GM21723 (cell line): Measurements from ENCODE around the gene TIE1.

Experiments used
- ATAC-seq: cut with Tn5 transposase; IDR thresholded peaks from one replicate; pipeline ENCODE4 v1.9.1; 2021; ENCODE audit warnings: mild to moderate bottlenecking, moderate library complexity; ENCODE audit not compliant: unreplicated experiment

Gene TIE1

DNA sequence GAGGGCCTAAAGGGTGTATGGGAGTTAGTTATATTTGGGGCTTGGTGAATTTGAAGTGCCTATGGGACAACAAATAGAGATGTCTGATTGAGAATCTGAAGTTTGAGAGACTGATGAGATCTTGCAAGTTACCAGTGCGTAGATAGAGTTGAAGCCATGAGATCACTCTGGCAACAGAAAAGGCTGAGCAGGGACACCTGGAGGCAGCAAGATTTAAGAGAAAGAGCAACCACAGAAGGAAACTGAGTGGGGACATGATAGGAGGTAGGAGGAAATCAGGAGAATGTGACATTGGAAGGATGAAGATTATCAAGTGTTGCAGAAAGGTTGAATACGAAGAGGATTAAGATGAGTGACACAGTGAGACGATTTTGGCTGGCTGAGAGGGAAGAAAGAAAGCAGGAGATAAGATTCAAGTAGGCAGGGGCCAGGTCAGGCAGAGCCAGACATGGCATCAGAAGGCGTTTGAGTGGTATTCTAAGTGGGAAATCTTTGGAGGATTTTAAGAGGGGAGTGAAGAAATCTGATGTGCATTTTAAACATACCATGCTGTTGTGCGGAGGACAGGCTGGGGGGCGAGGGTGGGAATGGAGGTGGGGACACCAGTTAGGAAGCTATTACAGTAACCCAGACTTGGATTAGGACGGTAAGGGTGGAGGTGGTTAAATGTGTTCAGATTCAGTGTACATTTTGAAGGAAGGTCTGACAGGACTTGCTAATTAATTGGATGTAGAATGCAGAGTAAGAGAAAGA is 33.8 kb downstream of the TIE1 start:
- ATAC-seq, result no peak

DNA sequence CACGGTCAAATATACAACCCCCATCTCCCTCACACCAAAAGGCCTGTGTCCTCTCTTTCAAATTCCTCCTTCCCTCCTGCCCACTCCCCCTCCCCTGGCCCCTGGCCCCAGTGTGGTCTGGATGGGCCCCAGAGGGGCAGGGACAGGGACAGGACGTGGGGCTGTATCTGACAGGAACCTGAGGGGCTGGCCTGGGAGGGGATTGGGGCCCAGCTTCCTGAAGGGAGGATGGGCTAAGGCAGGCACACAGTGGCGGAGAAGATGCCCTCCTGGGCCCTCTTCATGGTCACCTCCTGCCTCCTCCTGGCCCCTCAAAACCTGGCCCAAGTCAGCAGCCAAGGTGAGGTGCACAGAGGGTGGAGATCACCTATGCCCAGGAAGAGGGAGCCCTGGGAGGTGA is 36.8 kb downstream of the TIE1 start, which contains the start of gene MPL:
MPL (plus strand) TSS at position 231 of the 400 bp plus-strand sequence; CDS start at position 262, 31 bp downstream.
- ATAC-seq, result no peak

DNA sequence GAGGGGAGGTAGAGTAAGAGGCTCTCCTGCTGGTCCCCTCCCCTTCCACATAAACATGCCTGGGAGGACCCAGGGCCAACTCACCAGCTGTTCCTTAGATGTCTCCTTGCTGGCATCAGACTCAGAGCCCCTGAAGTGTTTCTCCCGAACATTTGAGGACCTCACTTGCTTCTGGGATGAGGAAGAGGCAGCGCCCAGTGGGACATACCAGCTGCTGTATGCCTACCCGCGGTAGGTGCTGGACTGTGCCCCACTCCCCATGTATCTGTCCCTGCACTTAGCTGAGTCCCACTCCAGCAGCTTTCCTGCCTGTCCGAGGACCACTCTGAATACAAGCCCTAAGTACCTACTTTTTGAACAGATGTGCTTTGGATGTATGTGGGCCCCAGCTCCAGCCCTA is 37.2 kb downstream of the TIE1 start:
- ATAC-seq, result no peak

DNA sequence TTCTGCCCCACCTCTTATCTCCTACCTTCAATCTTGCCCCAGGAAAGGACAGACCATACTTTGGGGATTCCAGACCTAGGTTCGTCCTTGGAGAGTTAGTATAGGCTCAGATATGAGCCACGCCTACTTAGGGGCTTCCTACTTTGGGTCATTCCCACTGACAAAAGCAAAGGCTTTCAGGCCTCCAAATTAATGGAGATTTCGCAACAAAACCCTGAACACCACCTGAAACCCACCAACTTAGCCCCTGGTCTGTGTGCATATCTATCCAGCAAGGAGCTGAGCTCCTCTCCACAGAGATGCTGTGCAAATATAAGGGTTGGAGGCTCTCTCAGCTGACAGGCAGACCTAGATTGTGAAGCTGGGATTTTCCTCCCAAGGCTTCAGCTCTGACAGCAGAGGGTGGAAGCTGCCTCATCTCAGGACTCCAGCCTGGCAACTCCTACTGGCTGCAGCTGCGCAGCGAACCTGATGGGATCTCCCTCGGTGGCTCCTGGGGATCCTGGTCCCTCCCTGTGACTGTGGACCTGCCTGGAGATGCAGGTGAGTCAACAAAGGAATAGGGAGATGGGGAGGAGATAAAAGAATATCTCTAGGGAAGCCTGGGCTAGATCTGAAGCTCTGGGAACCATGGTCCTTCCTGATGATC is 38.9 kb downstream of the TIE1 start:
- ATAC-seq, result no peak

DNA sequence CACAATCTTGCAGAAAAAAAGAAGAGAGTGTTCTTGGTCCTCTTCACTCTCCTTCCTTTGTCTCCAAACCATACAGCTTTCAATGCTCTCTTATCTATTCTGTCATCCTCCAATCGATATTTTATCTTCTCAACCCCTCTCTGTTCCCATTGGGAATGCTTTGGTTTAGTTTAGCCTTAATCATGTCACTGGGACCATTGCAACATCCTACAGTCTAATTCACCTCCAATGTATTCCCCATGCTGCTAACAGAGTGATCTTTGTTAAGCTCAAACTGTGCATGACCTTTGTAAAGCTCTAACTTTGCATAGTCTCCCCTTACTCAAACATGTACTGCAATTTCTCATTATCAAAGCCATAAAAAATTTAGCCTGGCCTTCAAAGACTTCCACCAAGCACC is 39.8 kb downstream of the TIE1 start:
- no peak for ATAC-seq

DNA sequence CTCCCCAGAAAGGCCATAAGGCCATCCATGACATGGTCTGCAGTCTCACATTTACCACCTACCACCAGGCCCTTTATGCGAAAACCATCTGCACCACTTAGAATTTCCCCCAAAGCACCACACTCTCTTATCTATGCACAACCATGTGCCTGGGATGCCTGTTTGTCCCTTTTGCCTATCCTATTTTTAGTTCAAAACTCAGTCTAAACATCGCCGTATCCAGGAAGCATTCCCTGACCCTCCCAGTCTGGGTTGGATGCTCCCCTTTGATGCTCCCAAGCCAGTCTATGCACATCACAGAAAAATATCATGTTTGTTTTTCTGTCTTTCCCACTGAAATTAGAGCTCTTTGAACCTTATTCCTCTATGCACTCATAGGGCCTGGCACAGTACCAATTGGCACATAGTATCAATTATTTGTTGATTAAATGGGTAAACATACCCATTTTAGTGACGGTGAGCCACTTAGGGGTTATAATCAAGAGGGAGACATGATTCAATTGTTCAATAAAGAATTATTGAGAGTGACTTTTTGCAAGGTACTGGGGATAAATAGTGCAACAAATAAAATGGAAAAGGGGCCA is 43.6 kb downstream of the TIE1 start:
- ATAC-seq, result no peak

DNA sequence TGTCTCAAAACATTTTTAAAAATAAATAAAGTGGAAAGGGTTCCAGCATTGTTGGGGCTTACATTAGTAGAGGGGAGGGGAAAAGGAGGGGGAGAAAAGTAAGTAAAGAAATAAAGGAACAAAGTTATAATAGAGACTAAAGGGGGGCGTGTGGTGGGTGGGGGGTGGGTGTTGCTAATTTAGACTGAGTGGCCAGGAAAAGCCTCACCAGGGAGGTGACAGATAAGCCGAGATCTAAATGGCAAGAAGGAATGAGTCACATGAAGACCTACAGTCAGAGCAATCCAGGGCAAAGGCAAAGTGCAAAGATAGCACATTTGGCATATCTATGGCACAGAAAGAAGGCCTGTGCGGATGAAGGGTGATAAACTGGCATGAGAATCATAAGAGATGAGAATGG is 44.3 kb downstream of the TIE1 start:
- no peak for ATAC-seq

DNA sequence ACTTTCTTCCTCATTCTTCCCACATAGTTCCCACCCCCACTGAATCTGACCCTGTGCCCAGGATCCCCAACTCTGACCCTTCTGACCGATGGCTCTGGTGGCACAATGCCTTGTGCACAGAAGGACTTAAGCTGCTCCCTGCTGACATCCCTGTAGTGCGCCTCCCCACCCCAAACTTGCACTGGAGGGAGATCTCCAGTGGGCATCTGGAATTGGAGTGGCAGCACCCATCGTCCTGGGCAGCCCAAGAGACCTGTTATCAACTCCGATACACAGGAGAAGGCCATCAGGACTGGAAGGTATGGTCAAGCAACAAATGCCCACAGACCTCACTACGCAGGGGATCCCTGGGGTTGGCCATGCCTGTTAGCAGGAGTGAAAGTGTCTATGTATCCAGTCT is 45.9 kb downstream of the TIE1 start:
- no peak for ATAC-seq

DNA sequence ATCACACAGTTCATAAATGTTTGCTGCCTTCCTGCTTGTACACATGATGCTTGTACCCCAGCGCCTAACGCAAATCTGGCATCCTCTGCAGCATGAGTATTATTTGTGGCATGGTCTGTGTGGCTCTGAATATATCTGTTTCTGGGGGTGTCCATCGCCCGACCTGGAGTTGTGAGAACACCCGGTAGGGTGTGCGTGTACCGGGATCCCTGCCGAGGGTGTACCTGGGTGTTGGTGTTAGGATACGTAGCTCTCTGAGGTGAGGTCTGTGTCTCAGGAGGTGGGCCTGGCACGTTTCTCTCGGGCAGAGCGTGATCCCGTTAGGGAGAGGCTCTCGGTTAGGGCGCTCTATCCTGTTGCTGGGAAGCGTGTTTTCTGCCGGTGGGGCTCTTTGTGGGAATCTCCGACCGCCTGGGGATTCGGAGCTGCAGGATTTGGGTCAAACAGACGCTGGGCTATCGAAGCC is 47.6 kb downstream of the TIE1 start:
- no peak for ATAC-seq

DNA sequence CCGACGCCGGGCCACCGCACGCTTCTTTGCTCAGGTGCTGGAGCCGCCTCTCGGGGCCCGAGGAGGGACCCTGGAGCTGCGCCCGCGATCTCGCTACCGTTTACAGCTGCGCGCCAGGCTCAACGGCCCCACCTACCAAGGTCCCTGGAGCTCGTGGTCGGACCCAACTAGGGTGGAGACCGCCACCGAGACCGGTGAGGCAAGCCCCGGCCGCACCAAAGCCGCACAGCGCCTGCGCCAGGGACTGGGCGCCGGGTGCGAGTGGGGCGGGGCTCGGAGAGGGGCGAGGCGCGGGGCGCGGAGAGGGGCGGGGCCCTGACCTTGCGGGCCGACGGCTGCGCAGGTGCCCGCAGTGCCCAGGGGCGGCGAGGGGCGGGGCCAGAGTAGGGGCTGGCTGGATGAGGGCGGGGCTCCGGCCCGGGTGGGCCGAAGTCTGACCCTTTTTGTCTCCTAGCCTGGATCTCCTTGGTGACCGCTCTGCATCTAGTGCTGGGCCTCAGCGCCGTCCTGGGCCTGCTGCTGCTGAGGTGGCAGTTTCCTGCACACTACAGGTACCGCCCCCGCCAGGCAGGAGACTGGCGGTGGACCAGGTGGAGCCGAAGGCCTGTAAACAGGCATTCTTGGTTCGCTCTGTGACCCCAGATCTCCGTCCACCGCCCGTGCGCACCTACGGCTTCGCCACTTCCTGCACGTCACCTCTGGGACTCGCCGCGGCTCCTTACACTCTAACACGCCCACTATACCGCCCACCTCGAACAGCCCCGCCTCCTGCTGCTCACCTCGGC is 48.2 kb downstream of the TIE1 start:
- ATAC-seq, result no peak

DNA sequence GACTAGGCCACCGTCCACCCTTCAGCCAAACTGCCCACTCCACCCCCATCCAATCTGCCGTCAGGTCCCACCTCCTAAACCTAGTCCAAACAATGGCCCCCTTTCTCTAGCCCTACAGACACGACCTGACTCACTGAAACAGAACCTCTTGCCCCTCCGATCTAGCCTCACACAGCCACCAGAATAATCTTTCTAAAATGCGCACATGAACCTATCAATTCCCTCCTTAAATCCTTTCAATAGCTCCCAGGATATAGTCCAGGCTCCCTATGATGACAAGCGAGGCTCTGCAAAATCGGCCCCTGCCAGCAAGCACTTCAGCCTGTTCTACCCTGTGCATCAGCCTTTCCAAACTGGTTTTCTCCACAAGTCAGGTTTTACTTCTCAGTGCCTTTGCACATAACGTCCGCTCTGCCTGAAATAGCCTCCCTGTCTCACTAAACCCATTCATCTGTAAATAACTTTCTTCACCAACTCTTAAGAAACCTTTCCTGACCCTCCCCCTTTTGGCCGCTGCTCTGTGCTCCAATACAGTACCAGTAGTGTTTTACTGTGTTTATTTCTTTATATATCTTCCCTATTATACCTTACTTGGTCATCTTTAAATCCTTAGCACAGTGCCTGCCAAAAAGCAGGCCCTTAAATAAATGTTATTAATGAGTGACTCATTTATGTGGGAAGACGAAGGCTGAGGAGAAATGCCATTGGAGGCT is 49.0 kb downstream of the TIE1 start:
- ATAC-seq, result no peak

DNA sequence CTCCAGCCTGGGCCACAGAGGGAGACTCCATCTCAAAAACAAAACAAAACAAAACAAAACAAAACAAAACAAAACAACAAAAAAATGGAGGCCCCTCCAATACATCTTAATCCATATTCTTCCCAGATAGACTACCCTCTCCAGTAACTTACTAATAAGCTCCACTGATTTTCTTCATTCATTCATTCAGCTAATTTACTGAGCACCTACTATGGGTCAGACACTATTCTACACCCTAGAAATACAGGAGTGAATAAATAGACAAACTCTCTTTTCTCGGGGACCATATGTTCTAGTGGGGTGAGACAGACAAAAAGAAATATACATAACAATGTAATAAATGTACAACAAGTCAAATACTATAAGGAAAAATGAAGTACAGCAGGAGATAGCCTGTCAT is 50.2 kb downstream of the TIE1 start:
- no peak for ATAC-seq

DNA sequence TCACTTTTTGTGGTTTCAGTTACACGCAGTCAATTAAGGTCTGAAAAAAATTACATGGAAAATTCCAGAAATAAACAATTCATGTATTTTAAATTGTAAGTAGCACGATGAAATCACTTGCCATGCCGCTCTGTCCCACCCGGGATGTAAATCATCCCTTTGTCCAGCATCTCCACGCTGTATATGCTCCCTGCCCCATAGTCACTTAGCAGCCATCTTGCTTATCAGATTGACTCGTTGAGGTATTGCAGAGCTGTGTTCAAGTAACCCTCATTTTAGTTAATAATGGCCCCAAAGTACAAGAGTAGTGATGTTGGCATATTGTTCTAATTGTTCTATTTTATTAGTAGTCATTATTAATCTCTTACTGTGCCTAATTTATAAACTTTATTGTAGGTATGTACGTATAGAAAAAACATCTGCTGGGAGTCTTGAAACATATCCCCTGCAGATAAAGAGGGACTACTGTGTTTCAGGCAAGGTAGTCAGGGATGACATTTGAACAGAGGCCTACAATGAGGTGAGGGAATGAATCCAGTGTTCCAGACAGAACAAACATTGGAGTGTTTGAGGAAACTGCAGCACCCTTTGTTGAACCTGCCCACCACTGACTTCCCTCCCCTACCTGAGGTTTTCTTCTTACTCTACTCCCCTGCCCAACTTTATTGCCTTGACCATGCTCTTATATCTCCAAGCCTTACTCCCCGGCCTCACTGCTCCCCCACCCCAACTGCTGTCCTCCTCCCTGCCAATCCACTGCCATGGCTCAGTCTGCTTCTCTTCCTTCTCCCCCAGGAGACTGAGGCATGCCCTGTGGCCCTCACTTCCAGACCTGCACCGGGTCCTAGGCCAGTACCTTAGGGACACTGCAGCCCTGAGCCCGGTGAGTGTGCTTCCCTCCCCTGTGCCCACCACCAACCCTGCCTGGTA is 50.9 kb downstream of the TIE1 start:
- no peak for ATAC-seq

DNA sequence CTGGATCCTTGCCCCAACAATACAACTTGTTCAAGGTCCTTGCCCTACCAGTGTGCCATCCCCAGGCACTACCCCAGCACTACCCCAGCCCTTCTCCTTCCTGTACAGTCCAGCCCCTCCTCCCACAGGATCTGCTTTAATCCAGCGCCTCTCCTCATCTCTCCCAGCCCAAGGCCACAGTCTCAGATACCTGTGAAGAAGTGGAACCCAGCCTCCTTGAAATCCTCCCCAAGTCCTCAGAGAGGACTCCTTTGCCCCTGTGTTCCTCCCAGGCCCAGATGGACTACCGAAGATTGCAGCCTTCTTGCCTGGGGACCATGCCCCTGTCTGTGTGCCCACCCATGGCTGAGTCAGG is 51.5 kb downstream of the TIE1 start:
- ATAC-seq, result no peak

DNA sequence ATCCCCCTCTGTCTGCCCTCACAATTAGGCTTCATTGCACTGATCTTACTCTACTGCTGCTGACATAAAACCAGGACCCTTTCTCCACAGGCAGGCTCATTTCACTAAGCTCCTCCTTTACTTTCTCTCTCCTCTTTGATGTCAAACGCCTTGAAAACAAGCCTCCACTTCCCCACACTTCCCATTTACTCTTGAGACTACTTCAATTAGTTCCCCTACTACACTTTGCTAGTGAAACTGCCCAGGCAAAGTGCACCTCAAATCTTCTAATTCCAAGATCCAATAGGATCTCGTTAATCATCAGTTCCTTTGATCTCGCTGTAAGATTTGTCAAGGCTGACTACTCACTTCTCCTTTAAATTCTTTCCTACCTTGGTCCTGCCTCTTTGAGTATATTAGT is 52.1 kb downstream of the TIE1 start:
- no peak for ATAC-seq

DNA sequence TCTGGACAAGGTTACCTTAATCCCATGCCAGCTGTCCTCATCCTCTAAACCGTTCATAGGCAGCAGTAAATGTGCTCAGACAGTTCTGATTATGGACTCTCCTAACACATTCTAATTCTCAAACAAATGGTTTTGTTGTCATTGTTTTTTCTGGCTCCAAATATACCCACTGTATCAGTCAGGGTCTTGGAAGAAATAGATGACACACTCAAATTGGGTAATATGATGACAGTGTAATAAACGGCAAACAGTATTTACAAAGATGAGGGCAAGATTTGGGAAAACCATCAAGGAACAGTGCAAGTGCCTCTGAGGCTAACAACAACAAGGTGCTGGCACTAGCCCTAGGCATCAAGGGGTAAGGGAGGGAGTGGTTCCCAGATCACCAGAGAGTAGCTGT is 53.7 kb downstream of the TIE1 start:
- no peak for ATAC-seq

DNA sequence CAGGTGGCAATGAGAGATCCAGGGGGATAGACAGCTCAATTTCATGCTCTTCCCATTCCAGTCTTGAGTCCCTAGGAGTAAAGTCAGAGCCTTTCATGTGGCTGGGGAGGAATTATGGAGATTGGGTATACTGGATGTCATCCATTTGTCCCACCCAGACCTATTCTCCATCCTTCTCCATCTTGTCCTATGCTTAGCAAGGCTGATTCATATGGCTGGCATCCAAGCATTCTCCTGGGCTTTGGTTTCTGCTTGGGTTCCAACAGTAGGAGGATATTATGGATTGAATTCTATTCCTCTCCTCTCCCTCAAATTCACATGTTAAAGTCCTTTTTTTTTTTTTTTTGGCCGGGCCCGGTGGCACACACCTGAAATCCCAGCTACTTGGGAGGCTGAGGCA is 54.2 kb downstream of the TIE1 start:
- no peak for ATAC-seq

DNA sequence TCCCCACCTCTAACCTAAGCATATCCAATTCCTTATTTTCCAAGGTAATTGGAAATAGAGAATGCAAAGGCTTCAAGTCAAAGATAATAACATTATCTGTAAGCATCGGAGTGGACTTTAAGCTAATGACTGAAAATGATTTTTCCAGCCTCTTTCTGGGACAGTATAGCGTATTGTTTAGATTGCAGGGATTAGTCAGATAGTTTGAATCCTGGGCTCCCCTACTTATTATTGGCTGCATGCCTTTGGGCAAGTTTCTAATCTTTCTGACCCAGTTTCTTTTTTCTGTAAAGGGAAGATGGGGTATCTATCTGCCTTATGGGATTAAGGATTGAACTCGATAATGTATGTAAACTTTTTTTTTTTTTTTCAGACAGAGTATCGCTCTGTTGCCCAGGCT is 56.5 kb downstream of the TIE1 start:
- no peak for ATAC-seq

DNA sequence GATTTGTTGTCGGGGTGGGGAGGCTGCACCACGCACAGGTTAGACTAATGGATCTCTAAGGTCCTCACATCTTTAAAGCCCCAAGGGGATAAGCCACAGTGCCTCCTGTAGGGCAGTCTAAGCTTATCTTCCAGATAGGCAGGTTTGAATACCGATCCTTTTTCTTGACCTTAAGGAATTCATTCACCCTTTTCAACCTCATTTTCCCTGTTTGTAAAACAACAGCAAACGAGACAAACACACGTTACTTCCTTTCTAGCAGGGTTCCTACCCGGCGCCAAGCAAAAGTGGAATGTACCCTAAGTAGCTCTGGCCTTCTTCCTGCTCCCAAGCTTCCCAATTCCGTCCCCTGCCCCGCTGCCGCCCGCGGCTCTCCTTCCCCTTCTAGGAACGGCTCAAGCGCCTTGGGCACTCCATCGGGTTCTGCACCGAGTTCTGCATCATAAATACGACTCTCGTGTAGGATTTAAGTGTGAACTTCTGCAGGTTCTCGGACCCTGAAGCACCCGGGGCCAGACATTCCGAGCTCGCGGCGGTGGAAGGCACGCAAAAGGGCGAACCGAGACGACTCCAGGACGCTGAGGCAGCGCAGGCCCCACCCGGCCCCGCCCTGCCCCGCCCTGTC is 57.5 kb downstream of the TIE1 start:
- no peak for ATAC-seq
